Esophagus squamous epithelium (tissue), 5 donors: Measurements from ENCODE around the gene AKT2. TPM values are rescaled to one million over a fixed set of nuclear protein-coding genes. Genes with fewer than 3 reads are reported as not detected.

Experiments used
- DNase-seq: peaks from one replicate; lab custom pipeline; 2025; lab: John Stamatoyannopoulos, UW
- H3K27ac ChIP-seq, 4 donors: fragments of 200-600 bp; sonication (generic); one replicate each; pipeline ENCODE4 v1.5.1; 2016 to 2019; ENCODE audit warnings: mild to moderate bottlenecking in 1 of 4
- H3K27me3 ChIP-seq, 4 donors: fragments of 200-600 bp; sonication (generic); 1 replicate in 3 of 4; 2 replicates in 1 of 4; pipeline versions ENCODE4 v1.5.1 to v1.6.0; 2017 to 2021; ENCODE audit warnings: antibody characterized with exemption in 1 of 4
- H3K36me3 ChIP-seq, 3 donors: fragments of 200-600 bp; sonication (generic); one replicate each; pipeline ENCODE4 v1.5.1; 2016 to 2019
- H3K4me1 ChIP-seq, 3 donors: fragments of 200-600 bp; sonication (generic); one replicate each; pipeline ENCODE4 v1.5.1; 2017 to 2019
- H3K4me3 ChIP-seq, 4 donors: fragments of 200-600 bp; sonication (generic); 1 replicate in 3 of 4; 2 replicates in 1 of 4; pipeline ENCODE4 v1.5.1; 2016 to 2019; ENCODE audit warnings: mild to moderate bottlenecking in 2 of 4, moderate library complexity in 1 of 4
- H3K9me3 ChIP-seq, 3 donors: fragments of 200-600 bp; sonication (generic); one replicate each; pipeline ENCODE4 v1.5.1; 2016 to 2019
- CTCF ChIP-seq, 6 experiments: fragments of 450-650 bp in 4 of 6; fragments of 200-600 bp in 2 of 6; sonication (generic) in 2 of 6; IDR thresholded peaks; one replicate each; pipeline ENCODE4 v1.5.1; 2016 to 2019; ENCODE audit warnings: antibody characterized with exemption in 6 of 6, mild to moderate bottlenecking in 4 of 6, moderate library complexity in 4 of 6
- POLR2A ChIP-seq, 4 donors: fragments of 450-650 bp; IDR thresholded peaks; one replicate each; pipeline ENCODE4 v1.6.1; 2017; ENCODE audit warnings: antibody characterized with exemption in 4 of 4, mild to moderate bottlenecking in 4 of 4, moderate library complexity in 3 of 4
- WGBS, 2 donors: methylation state at CpG; one replicate each; pipeline ENCODE4 v1.1.5; 2018; 5-methylcytosine and 5-hydroxymethylcytosine counted together
- intact Hi-C: fragments of 100-400 bp; cut with DNase I; formaldehyde crosslinking; loops from one replicate; pipeline ENCODE4 v1.15.0; 2022
- total RNA-seq, 4 donors: library from RNA; depleted of rRNA; stranded (reverse); fragments of >200 nt; gene quantifications; one replicate each; pipeline ENCODE4 v1.1.0, GENCODE V29; 2016
- donor health status: DM: yes; HTN: yes; CAD: no.

AKT2 gene
- total RNA-seq, 4 donors from 2014 or later: 59.0 to 84.7 (median 69.0) TPM

- Histone ChIP-seq H3K4me1 (peaks cover 8 to 71% (median 36%) of the 10 kb centered on the region in 3 donors), H3K9me3 (no peaks in the 10 kb centered on the region), H3K27me3 (no peaks in the 10 kb centered on the region), H3K4me3 (no peak overlapping the region), H3K27ac (no peak overlapping the region), H3K36me3 (peaks cover 0 to 22% (median 0%) of the 10 kb centered on the region in 3 donors)
- no peak for DNase-seq
- WGBS, 2 donors: 68 to 69% methylated on average over 18 to 27 of the region's 28 CpGs
- TF ChIP-seq CTCF (IDR thresholded peaks at IDR 0.05): no peak
- no peak for TF ChIP-seq POLR2A (IDR thresholded peaks at IDR 0.05)
- intact Hi-C loops: no loop called here
Observed at GRCh38 chr19:40274585-40275544, 10.3 kb downstream of the AKT2 start.

DNA sequence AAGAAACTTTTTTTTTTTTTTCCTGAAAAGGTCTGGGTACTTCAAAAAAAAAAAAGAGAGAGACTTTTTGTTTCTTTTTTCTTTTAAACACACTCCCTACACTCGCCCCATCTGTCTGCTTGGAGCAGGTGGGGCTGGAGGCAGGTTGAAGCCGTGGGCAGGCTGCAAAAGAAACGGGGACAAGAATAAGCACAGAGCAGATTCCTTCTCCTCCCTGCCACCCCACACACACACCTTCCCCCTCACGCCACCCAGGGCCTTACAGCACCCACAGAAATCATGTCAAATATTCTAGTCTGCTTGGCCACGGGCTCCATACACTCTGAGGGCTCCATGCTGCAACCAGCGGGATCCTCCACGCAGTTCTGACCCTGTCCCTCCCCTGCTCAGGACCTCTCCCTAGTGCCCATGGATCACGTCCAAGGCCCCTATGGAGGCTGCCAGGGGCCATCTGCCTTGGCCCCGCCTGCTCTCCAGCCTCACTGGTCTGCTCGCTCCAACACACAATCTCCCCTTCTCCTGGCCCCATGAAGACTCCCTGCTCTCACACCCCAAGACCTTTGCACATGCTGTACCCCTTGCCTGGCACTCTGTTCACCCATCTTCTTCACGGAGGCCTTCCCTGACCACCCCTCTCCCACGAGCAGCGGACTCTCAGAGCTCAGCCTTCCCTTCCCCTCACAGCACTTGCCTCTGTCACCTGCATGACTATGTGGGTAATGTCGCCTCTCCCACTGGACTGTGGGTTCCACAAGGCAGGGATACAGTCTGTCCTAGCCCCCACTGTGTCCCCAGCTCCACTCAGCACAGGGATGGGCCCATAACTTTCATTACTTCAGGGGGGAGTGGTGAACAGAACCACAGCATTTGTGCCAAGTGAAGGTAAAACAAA is 11.4 kb downstream of the AKT2 start:
- Histone ChIP-seq H3K27me3 (no peaks in the 10 kb centered on the region), H3K36me3 (peaks cover 0 to 30% (median 0%) of the 10 kb centered on the region in 3 donors), H3K4me1 (peaks cover 4 to 59% (median 24%) of the 10 kb centered on the region in 3 donors), H3K4me3 (no peak overlapping the region), H3K27ac (no peak overlapping the region), H3K9me3 (no peaks in the 10 kb centered on the region)
- TF ChIP-seq CTCF (IDR thresholded peaks at IDR 0.05): no peak
- no peak for TF ChIP-seq POLR2A (IDR thresholded peaks at IDR 0.05)
- WGBS, 2 donors: 55 to 63% methylated on average over 10 to 13 of the region's 14 CpGs
- no peak for DNase-seq
- intact Hi-C loops: no loop called here

GRCh38 chr19:40272261-40272660 is 12.9 kb downstream of the AKT2 start:
- H3K4me3 ChIP-seq: no peak overlapping the region
- H3K36me3 ChIP-seq: peaks cover 0 to 40% (median 0%) of the 10 kb centered on the region in 3 donors
- peaks cover 4 to 58% (median 10%) of the 10 kb centered on the region in 3 donors for H3K4me1 ChIP-seq
- no peaks in the 10 kb centered on the region for H3K9me3 ChIP-seq
- WGBS, 2 donors: 93 to 95% methylated on average over 10 to 13 of the region's 14 CpGs
- intact Hi-C loops: no loop called here
- DNase-seq: no peak
- H3K27ac ChIP-seq: no peak overlapping the region
- no peak for TF ChIP-seq CTCF (IDR thresholded peaks at IDR 0.05)
- TF ChIP-seq POLR2A (IDR thresholded peaks at IDR 0.05): no peak
- H3K27me3 ChIP-seq: no peaks in the 10 kb centered on the region

- no peaks in the 10 kb centered on the region for H3K27me3 ChIP-seq
- no peaks in the 10 kb centered on the region for H3K9me3 ChIP-seq
- WGBS, 2 donors: 84 to 96% methylated on average over 4 of the region's 4 CpGs
- peaks cover 4 to 58% (median 10%) of the 10 kb centered on the region in 3 donors for H3K4me1 ChIP-seq
- TF ChIP-seq POLR2A (IDR thresholded peaks at IDR 0.05): no peak
- TF ChIP-seq CTCF (IDR thresholded peaks at IDR 0.05): no peak
- intact Hi-C loops: no loop called here
- peaks cover 0 to 41% (median 0%) of the 10 kb centered on the region in 3 donors for H3K36me3 ChIP-seq
- no peak overlapping the region for H3K4me3 ChIP-seq
- no peak for DNase-seq
- no peak overlapping the region for H3K27ac ChIP-seq
Observed at GRCh38 chr19:40271706-40272105, 13.4 kb downstream of the AKT2 start.
